Measurements from ENCODE around the gene SIK1.

SIK1 gene

GRCh38 chr21:43367859-43368258 lies 59.1 kb downstream of the SIK1 start:
- no peaks in the 10 kb centered on the region for H3K79me2 ChIP-seq (ENCODE audit: insufficient read depth, low read depth)
- H3K4me1 ChIP-seq (ENCODE audit: low read depth, poor library complexity, severe bottlenecking) = peaks cover 17% of the 10 kb centered on the region
- H3K4me2 ChIP-seq = no peak overlapping the region
- H3K36me3 ChIP-seq (ENCODE audit: insufficient read depth) = no peaks in the 10 kb centered on the region
- no peaks in the 10 kb centered on the region for H3K27me3 ChIP-seq (ENCODE audit: insufficient read depth, low read depth)
- no peak overlapping the region for H3K4me3 ChIP-seq (IDR thresholded peaks at IDR 0.05; ENCODE audit: insufficient read depth, low read depth, low read length)
- TF ChIP-seq CTCF (conservative IDR thresholded peaks at IDR 0.05; ENCODE audit: low read depth, low read length) = no peak
- H3K9ac ChIP-seq = no peak overlapping the region
- H4K20me1 ChIP-seq (ENCODE audit: insufficient read depth) = no peaks in the 10 kb centered on the region
- H2AFZ ChIP-seq (ENCODE audit: low read depth) = no peak overlapping the region
- H3K27ac ChIP-seq = no peak overlapping the region

GRCh38 chr21:43367296-43367695 lies 59.6 kb downstream of the SIK1 start:
- Histone ChIP-seq H4K20me1 (ENCODE audit: insufficient read depth) (no peaks in the 10 kb centered on the region), H3K9ac (no peak overlapping the region), H3K79me2 (ENCODE audit: insufficient read depth, low read depth) (no peaks in the 10 kb centered on the region; the same call in 1 of the 2 replicates), H2AFZ (ENCODE audit: low read depth) (no peak overlapping the region), H3K4me3 (IDR thresholded peaks at IDR 0.05; ENCODE audit: insufficient read depth, low read depth, low read length) (no peak overlapping the region), H3K27me3 (ENCODE audit: insufficient read depth, low read depth) (no peaks in the 10 kb centered on the region), H3K36me3 (ENCODE audit: insufficient read depth) (no peaks in the 10 kb centered on the region), H3K4me1 (ENCODE audit: low read depth, poor library complexity, severe bottlenecking) (peaks cover 22% of the 10 kb centered on the region), H3K4me2 (no peak overlapping the region), H3K27ac (no peak overlapping the region)
- no peak for TF ChIP-seq CTCF (conservative IDR thresholded peaks at IDR 0.05; ENCODE audit: low read depth, low read length)

- H3K4me1 ChIP-seq (ENCODE audit: low read depth, poor library complexity, severe bottlenecking) = peaks cover 22% of the 10 kb centered on the region
- no peaks in the 10 kb centered on the region; the same call in 1 of the 2 replicates for H3K79me2 ChIP-seq (ENCODE audit: insufficient read depth, low read depth)
- no peak overlapping the region for H3K4me2 ChIP-seq
- no peak for TF ChIP-seq CTCF (conservative IDR thresholded peaks at IDR 0.05; ENCODE audit: low read depth, low read length)
- H4K20me1 ChIP-seq (ENCODE audit: insufficient read depth) = no peaks in the 10 kb centered on the region
- no peak overlapping the region for H3K4me3 ChIP-seq (IDR thresholded peaks at IDR 0.05; ENCODE audit: insufficient read depth, low read depth, low read length)
- no peak overlapping the region for H3K9ac ChIP-seq
- no peaks in the 10 kb centered on the region for H3K27me3 ChIP-seq (ENCODE audit: insufficient read depth, low read depth)
- H3K27ac ChIP-seq = no peak overlapping the region
- H2AFZ ChIP-seq (ENCODE audit: low read depth) = no peak overlapping the region
- no peaks in the 10 kb centered on the region for H3K36me3 ChIP-seq (ENCODE audit: insufficient read depth)
Observed at GRCh38 chr21:43366656-43367055, 60.3 kb downstream of the SIK1 start.

GRCh38 chr21:43365611-43366426 lies 61.1 kb downstream of the SIK1 start:
- peaks cover 25% of the 10 kb centered on the region for H3K4me1 ChIP-seq (ENCODE audit: low read depth, poor library complexity, severe bottlenecking)
- H3K4me2 ChIP-seq = no peak overlapping the region
- H2AFZ ChIP-seq (ENCODE audit: low read depth) = no peak overlapping the region

More at GRCh38 chr21:43365611-43366426, 61.1 kb downstream of the SIK1 start:
- no peak overlapping the region for H3K27ac ChIP-seq
- H3K79me2 ChIP-seq (ENCODE audit: insufficient read depth, low read depth) = peaks cover 1% of the 10 kb centered on the region; the same call in 1 of the 2 replicates
- H3K9ac ChIP-seq = no peak overlapping the region
- no peaks in the 10 kb centered on the region for H3K27me3 ChIP-seq (ENCODE audit: insufficient read depth, low read depth)
- no peak for TF ChIP-seq CTCF (conservative IDR thresholded peaks at IDR 0.05; ENCODE audit: low read depth, low read length)
- no peaks in the 10 kb centered on the region for H3K36me3 ChIP-seq (ENCODE audit: insufficient read depth)
- no peak overlapping the region for H3K4me3 ChIP-seq (IDR thresholded peaks at IDR 0.05; ENCODE audit: insufficient read depth, low read depth, low read length)
- no peaks in the 10 kb centered on the region for H4K20me1 ChIP-seq (ENCODE audit: insufficient read depth)
